Hepatocyte (in vitro differentiated cells): ENCODE measurements around the gene TBC1D22B. TPM values are rescaled to one million over a fixed set of nuclear protein-coding genes. Genes with fewer than 3 reads are reported as not detected.

Experiments
- DNase-seq: peaks from one replicate; pipeline ENCODE4 v3.0.0-alpha.2; 2016; ENCODE audit warnings: low spot score
- H2AFZ ChIP-seq: fragments of 200-600 bp; sonication (generic); 2 replicates; pipeline ENCODE4 v1.6.0; 2016; ENCODE audit warnings: antibody characterized with exemption, mild to moderate bottlenecking
- H3K27ac ChIP-seq: fragments of 200-600 bp; sonication (generic); 2 replicates; pipeline ENCODE4 v1.5.1; 2016; ENCODE audit warnings: mild to moderate bottlenecking
- H3K27me3 ChIP-seq: fragments of 200-600 bp; sonication (generic); 2 replicates; pipeline ENCODE4 v1.6.1; 2016
- H3K36me3 ChIP-seq: fragments of 200-600 bp; sonication (generic); replicated peaks from 2 replicates; pipeline ENCODE4 v1.5.1; 2016; ENCODE audit warnings: low read depth; ENCODE audit not compliant: insufficient read depth
- H3K4me1 ChIP-seq: fragments of 200-600 bp; sonication (generic); 2 replicates; pipeline ENCODE4 v1.5.1; 2016; ENCODE audit warnings: mild to moderate bottlenecking, moderate library complexity; ENCODE audit not compliant: insufficient read depth
- H3K4me2 ChIP-seq: fragments of 200-600 bp; sonication (generic); 2 replicates; pipeline ENCODE4 v1.6.0; 2016
- H3K4me3 ChIP-seq: fragments of 200-600 bp; sonication (generic); 2 replicates; pipeline ENCODE4 v1.5.1; 2016; ENCODE audit warnings: mild to moderate bottlenecking
- H3K79me2 ChIP-seq: fragments of 200-600 bp; sonication (generic); 2 replicates; pipeline ENCODE4 v1.6.0; 2017; ENCODE audit warnings: mild to moderate bottlenecking
- H3K9me2 ChIP-seq: fragments of 200-600 bp; sonication (generic); replicated peaks from 2 replicates; pipeline ENCODE4 v1.6.0; 2017; ENCODE audit warnings: mild to moderate bottlenecking; ENCODE audit not compliant: insufficient read depth
- H3K9me3 ChIP-seq: fragments of 200-600 bp; sonication (generic); 2 replicates; pipeline ENCODE4 v1.5.1; 2016; ENCODE audit warnings: low read depth, mild to moderate bottlenecking
- H4K20me1 ChIP-seq: fragments of 200-600 bp; sonication (generic); 2 replicates; pipeline ENCODE4 v1.6.0; 2016; ENCODE audit warnings: mild to moderate bottlenecking; ENCODE audit not compliant: insufficient read depth, poor library complexity, severe bottlenecking
- CTCF ChIP-seq: fragments of 200-600 bp; sonication (generic); IDR thresholded peaks from 2 replicates; pipeline ENCODE4 v1.5.1; 2016; ENCODE audit warnings: antibody characterized with exemption, mild to moderate bottlenecking; ENCODE audit not compliant: poor library complexity
- EZH2 ChIP-seq: fragments of 200-600 bp; sonication (generic); IDR thresholded peaks from 2 replicates; pipeline ENCODE4 v1.6.1; 2016; ENCODE audit warnings: antibody characterized with exemption, mild to moderate bottlenecking, borderline replicate concordance
- EZH2phosphoT487 ChIP-seq: fragments of 200-600 bp; sonication (generic); IDR thresholded peaks from one replicate; pipeline ENCODE4 v1.6.1; 2018; ENCODE audit warnings: antibody characterized with exemption, mild to moderate bottlenecking, low read depth, moderate library complexity; ENCODE audit not compliant: unreplicated experiment, severe bottlenecking
- WGBS: methylation state at CpG from one replicate; pipeline ENCODE4 v1.1.6; 2016; ENCODE audit warnings: low lambda C conversion rate; ENCODE audit errors: missing lambda C conversion rate; 5-methylcytosine and 5-hydroxymethylcytosine counted together
- polyA plus RNA-seq: library from polyadenylated mRNA; unstranded; fragments of >200 nt; fragmentation: Nextera tagmentation; extraction: Ambion mirVana; gene quantifications from 2 replicates; pipeline ENCODE4 v1.2.1, GENCODE V29; 2016
- total RNA-seq: library from RNA; depleted of rRNA; stranded (reverse); fragments of >200 nt; gene quantifications from 2 replicates; pipeline ENCODE4 v1.2.3, GENCODE V29; 2014

TBC1D22B gene
- total and polyA plus RNA-seq, 2 experiments from 2014 or later: 5.2 to 8.2 TPM

DNA sequence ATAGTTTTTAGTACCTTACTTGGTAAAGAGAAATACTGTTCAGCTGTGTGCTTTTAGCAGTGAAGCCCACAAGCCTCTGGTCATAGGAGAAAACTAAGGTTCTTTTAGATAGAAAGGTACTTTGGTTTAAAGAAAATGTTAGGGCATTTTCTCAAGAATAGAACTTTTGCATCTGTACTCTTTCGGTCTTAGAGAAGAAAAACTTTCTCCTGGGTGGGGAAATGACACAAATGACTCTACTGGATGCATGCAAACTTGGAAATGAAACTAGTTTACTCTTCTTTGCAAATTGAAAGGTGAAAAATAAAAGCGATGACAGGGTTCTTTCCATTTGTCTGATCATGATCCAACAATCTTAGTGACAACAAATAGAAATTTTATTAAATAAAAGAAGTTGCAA is 2.5 kb downstream of the TBC1D22B start:
- H3K9me2 ChIP-seq: no peaks in the 10 kb centered on the region
- H3K9me3 ChIP-seq: no peaks in the 10 kb centered on the region
- 92% methylated on average over 2 of the region's 2 CpGs for WGBS
- no peaks in the 10 kb centered on the region for H4K20me1 ChIP-seq
- H3K27me3 ChIP-seq: no peaks in the 10 kb centered on the region
- H3K4me3 ChIP-seq: no peak overlapping the region
- peaks cover 6% of the 10 kb centered on the region for H3K4me1 ChIP-seq
- H3K4me2 ChIP-seq: no peak overlapping the region
- H3K36me3 ChIP-seq: no peaks in the 10 kb centered on the region
- no peak for DNase-seq
- TF ChIP-seq CTCF (no peak), EZH2phosphoT487 (no peak), EZH2 (no peak)
- H3K79me2 ChIP-seq: peaks cover 65% of the 10 kb centered on the region
- H2AFZ ChIP-seq: no peak overlapping the region
- H3K27ac ChIP-seq: no peak overlapping the region

DNA sequence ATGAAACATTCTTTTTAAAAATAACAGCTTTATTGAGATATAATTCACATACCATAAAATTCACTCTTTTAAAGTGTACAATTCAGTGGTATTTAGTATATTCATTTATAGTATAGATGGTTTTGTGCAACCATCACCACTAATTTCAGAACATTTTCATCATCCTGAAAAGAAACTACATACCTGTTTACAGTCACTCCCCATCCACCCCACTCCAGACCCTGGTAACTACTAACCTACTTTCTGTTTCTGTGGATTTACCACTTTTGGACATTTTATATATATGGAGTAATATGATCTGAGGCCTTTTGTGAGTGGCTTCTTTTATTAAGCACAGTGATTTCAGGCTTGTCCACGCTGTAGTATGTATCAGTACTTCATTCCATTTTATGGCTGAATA is 2.9 kb downstream of the TBC1D22B start:
- H3K4me3 ChIP-seq: no peak overlapping the region
- TF ChIP-seq EZH2 (no peak), CTCF (no peak), EZH2phosphoT487 (no peak)
- peaks cover 6% of the 10 kb centered on the region for H3K4me1 ChIP-seq
- H3K4me2 ChIP-seq: no peak overlapping the region
- H3K9me2 ChIP-seq: no peaks in the 10 kb centered on the region
- H3K9me3 ChIP-seq: no peaks in the 10 kb centered on the region
- H3K79me2 ChIP-seq: peaks cover 69% of the 10 kb centered on the region
- no peaks in the 10 kb centered on the region for H3K36me3 ChIP-seq
- WGBS: 100% methylated on average over 1 of the region's 1 CpG
- no peak for DNase-seq
- no peak overlapping the region for H2AFZ ChIP-seq
- no peaks in the 10 kb centered on the region for H4K20me1 ChIP-seq
- H3K27me3 ChIP-seq: no peaks in the 10 kb centered on the region
- H3K27ac ChIP-seq: no peak overlapping the region

GRCh38 chr6:37261198-37261597 is 3.6 kb downstream of the TBC1D22B start:
- H3K79me2 ChIP-seq: peaks cover 74% of the 10 kb centered on the region

More at GRCh38 chr6:37261198-37261597, 3.6 kb downstream of the TBC1D22B start:
- Histone ChIP-seq H3K27me3 (no peaks in the 10 kb centered on the region), H3K9me3 (no peaks in the 10 kb centered on the region), H3K9me2 (no peaks in the 10 kb centered on the region), H3K4me1 (peaks cover 6% of the 10 kb centered on the region), H3K36me3 (no peaks in the 10 kb centered on the region), H4K20me1 (no peaks in the 10 kb centered on the region), H2AFZ (no peak overlapping the region), H3K4me2 (no peak overlapping the region), H3K4me3 (no peak overlapping the region), H3K27ac (no peak overlapping the region)
- WGBS: 90% methylated on average over 5 of the region's 5 CpGs
- no peak for DNase-seq
- no peak for TF ChIP-seq CTCF
- TF ChIP-seq EZH2phosphoT487: no peak
- TF ChIP-seq EZH2: no peak
